HepG2 (cell line): ENCODE data around the gene SIRT1. TPM values are rescaled to one million over a fixed set of nuclear protein-coding genes. Genes with fewer than 3 reads are reported as not detected.
A peak's percentile ranks its signal among the peaks of the same experiment; 100 is the strongest.

ENCODE experiments used
- ATF1 ChIP-seq: IDR thresholded peaks from 2 replicates; pipeline ENCODE4 v1.6.1; 2016; ENCODE audit warnings: mild to moderate bottlenecking, control low read depth
- HINFP ChIP-seq: sonication (generic); formaldehyde crosslinking; IDR thresholded peaks from 2 replicates; pipeline ENCODE4 v1.4.0; 2020; ENCODE audit warnings: low read depth, mild to moderate bottlenecking, missing genetic modification reagents
- HNRNPK ChIP-seq: fragments of 200-400 bp; formaldehyde crosslinking; IDR thresholded peaks from 2 replicates; pipeline ENCODE4 v1.6.1; 2018; ENCODE audit warnings: low read length, low read depth, moderate library complexity, mild to moderate bottlenecking; ENCODE audit not compliant: poor library complexity, severe bottlenecking
- MBNL3 ChIP-seq: fragments of 250-450 bp; sonication (Bioruptor Pico); conservative IDR thresholded peaks from 2 replicates; pipeline ENCODE4 v1.8.0; 2022; ENCODE audit warnings: mild to moderate bottlenecking, inconsistent platforms
- MIXL1 ChIP-seq: IDR thresholded peaks from 2 replicates; pipeline ENCODE4 v1.6.1; 2016
- PAF1 ChIP-seq: IDR thresholded peaks from 2 replicates; pipeline ENCODE4 v1.6.1; 2016; ENCODE audit warnings: missing genetic modification reagents, missing compliant biosample characterization
- POGZ ChIP-seq: sonication (generic); formaldehyde crosslinking; IDR thresholded peaks from 2 replicates; pipeline ENCODE4 v1.4.0; 2020; ENCODE audit warnings: mild to moderate bottlenecking, missing genetic modification reagents
- SETDB1 ChIP-seq: sonication (generic); formaldehyde crosslinking; IDR thresholded peaks from 2 replicates; pipeline ENCODE4 v1.5.1; 2020; ENCODE audit warnings: missing genetic modification reagents, mild to moderate bottlenecking, borderline replicate concordance
- SP1 ChIP-seq, 2 experiments: fragments of 450-650 bp in 1 of 2; sonication (generic) in 1 of 2; formaldehyde crosslinking in 1 of 2; IDR thresholded peaks; 2 replicates each; pipeline versions ENCODE4 v1.4.0 to v1.6.1; 2016 to 2020; ENCODE audit warnings: missing genetic modification reagents in 1 of 2
- SRSF1 ChIP-seq: fragments of 200-400 bp; formaldehyde crosslinking; optimal IDR thresholded peaks from 2 replicates; pipeline ENCODE3; 2017; ENCODE audit warnings: mild to moderate bottlenecking, low read depth, low read length, moderate library complexity
- THAP8 ChIP-seq: sonication (generic); formaldehyde crosslinking; IDR thresholded peaks from 2 replicates; pipeline ENCODE4 v1.5.1; 2020; ENCODE audit warnings: missing genetic modification reagents, mild to moderate bottlenecking, borderline replicate concordance
- TSC22D2 ChIP-seq: sonication (generic); formaldehyde crosslinking; IDR thresholded peaks from 2 replicates; pipeline ENCODE4 v1.5.1; 2020; ENCODE audit warnings: missing genetic modification reagents, mild to moderate bottlenecking, borderline replicate concordance
- ZBTB2 ChIP-seq: sonication (generic); formaldehyde crosslinking; IDR thresholded peaks from 2 replicates; pipeline ENCODE4 v1.8.0; 2022; ENCODE audit warnings: low read depth, missing genetic modification reagents
- ZFP1 ChIP-seq: IDR thresholded peaks from 2 replicates; pipeline ENCODE4 v1.6.1; 2016
- ZNF225 ChIP-seq: sonication (generic); formaldehyde crosslinking; IDR thresholded peaks from 2 replicates; pipeline ENCODE4 v1.4.0; 2020; ENCODE audit warnings: mild to moderate bottlenecking, missing genetic modification reagents
- ZNF431 ChIP-seq: sonication (generic); formaldehyde crosslinking; IDR thresholded peaks from 2 replicates; pipeline ENCODE4 v1.9.0; 2022; ENCODE audit warnings: missing genetic modification reagents, low read depth, mild to moderate bottlenecking, borderline replicate concordance
- ZNF441 ChIP-seq: sonication (generic); formaldehyde crosslinking; IDR thresholded peaks from 2 replicates; pipeline ENCODE4 v1.7.0; 2021; ENCODE audit warnings: missing genetic modification reagents, borderline replicate concordance
- ZNF549 ChIP-seq: sonication (generic); formaldehyde crosslinking; IDR thresholded peaks from 2 replicates; pipeline ENCODE4 v1.5.0; 2020; ENCODE audit warnings: missing genetic modification reagents
- ZNF557 ChIP-seq: sonication (generic); formaldehyde crosslinking; IDR thresholded peaks from 2 replicates; pipeline ENCODE4 v1.4.0; 2020; ENCODE audit warnings: missing genetic modification reagents
- ZNF576 ChIP-seq: sonication (generic); formaldehyde crosslinking; IDR thresholded peaks from 2 replicates; pipeline ENCODE4 v1.4.0; 2020; ENCODE audit warnings: mild to moderate bottlenecking, missing genetic modification reagents
- ZNF589 ChIP-seq: sonication (generic); formaldehyde crosslinking; conservative IDR thresholded peaks from 2 replicates; pipeline ENCODE4 v1.8.0; 2022; ENCODE audit warnings: mild to moderate bottlenecking, moderate library complexity, missing genetic modification reagents
- ZNF605 ChIP-seq: sonication (generic); formaldehyde crosslinking; IDR thresholded peaks from 2 replicates; pipeline ENCODE4 v1.8.0; 2022; ENCODE audit warnings: mild to moderate bottlenecking, missing genetic modification reagents
- ZNF652 ChIP-seq: IDR thresholded peaks from 2 replicates; pipeline ENCODE4 v1.6.1; 2016; ENCODE audit warnings: low read depth, borderline replicate concordance
- ZNF776 ChIP-seq: sonication (generic); formaldehyde crosslinking; IDR thresholded peaks from 2 replicates; pipeline ENCODE4 v1.4.0; 2020; ENCODE audit warnings: mild to moderate bottlenecking, missing genetic modification reagents
- ZNF777 ChIP-seq: sonication (generic); formaldehyde crosslinking; IDR thresholded peaks from 2 replicates; pipeline ENCODE4 v1.4.0; 2020; ENCODE audit warnings: missing genetic modification reagents
- ZNF784 ChIP-seq: sonication (generic); formaldehyde crosslinking; IDR thresholded peaks from 2 replicates; pipeline ENCODE4 v1.5.1; 2020; ENCODE audit warnings: missing genetic modification reagents, mild to moderate bottlenecking, borderline replicate concordance
- ZSCAN12 ChIP-seq: sonication (generic); formaldehyde crosslinking; IDR thresholded peaks from 2 replicates; pipeline ENCODE4 v1.9.0; 2021; ENCODE audit warnings: mild to moderate bottlenecking, missing genetic modification reagents
- polyA plus RNA-seq, 8 experiments: library from polyadenylated mRNA; depleted of rRNA in 3 of 8; stranded (reverse) in 7 of 8; unstranded in 1 of 8; fragments of >200 nt; fragmentation: Illumina TruSeq in 4 of 8; extraction: Trizol in 4 of 8; gene quantifications; 2 replicates each; pipeline versions ENCODE4 v1.2.1 to v1.2.3, GENCODE V29; 2011 to 2016; ENCODE audit warnings: low read depth in 4 of 8, missing spikeins in 1 of 8, mixed read lengths in 1 of 8; ENCODE audit not compliant: insufficient read depth in 1 of 8
- total RNA-seq, 5 experiments: library from RNA; depleted of rRNA; stranded (reverse); fragments of >200 nt; fragmentation: Illumina TruSeq; extraction: Trizol; gene quantifications; 2 replicates each; pipeline ENCODE4 v1.2.3, GENCODE V29; 2016; ENCODE audit warnings: low read depth in 1 of 5

SIRT1 gene
- total and polyA plus RNA-seq, 2 of the 13 experiments (the other 11 are each of a cell fraction or from before 2014, with no cell fraction given), result 9.4 to 10.2 TPM

- TF ChIP-seq ZNF605 (CRISPR knock-in tag) (no peak; the same call in none of the 2 replicates), ZFP1 (peak; percentile 80; the same call in 1 of the 2 replicates), ZNF441 (CRISPR knock-in tag) (no peak), ATF1 (CRISPR knock-in tag) (no peak), ZNF549 (no peak), HNRNPK (no peak), THAP8 (no peak), TSC22D2 (CRISPR knock-in tag) (no peak), HINFP (CRISPR knock-in tag) (peak; percentile 62; the same call in 1 of the 2 replicates), ZBTB2 (no peak), ZNF776 (CRISPR knock-in tag) (no peak), ZNF557 (CRISPR knock-in tag) (no peak), ZNF652 (CRISPR knock-in tag) (no peak), ZNF225 (no peak), PAF1 (no peak), ZNF589 (no peak), POGZ (CRISPR knock-in tag) (peak; percentile 80), SP1 (IDR thresholded peaks at IDR 0.05) (no peak; the same call in 1 of the 2 replicates), SP1 (CRISPR knock-in tag; IDR thresholded peaks at IDR 0.05) (peak; percentile 43; the same call in 1 of the 2 replicates), ZNF576 (no peak), MBNL3 (CRISPR knock-in tag) (no peak), SRSF1 (no peak), ZNF777 (CRISPR knock-in tag) (no peak), ZNF784 (CRISPR knock-in tag) (0 out of 2 replicates have a peak, but pooled peaks have one; percentile 46), MIXL1 (peak; percentile 76), SETDB1 (no peak), ZSCAN12 (CRISPR knock-in tag) (no peak), ZNF431 (CRISPR knock-in tag) (no peak)
Measured at GRCh38 chr10:67849331-67850011, 35.0 kb upstream of the SIRT1 start (continued).
